Hematopoietic multipotent progenitor cell treated with erythropoietin and hydrocortisone succinate and interleukin-3 and kit ligand, for 15 days (in vitro differentiated cells): Measurements from ENCODE around the gene B4GALT1.
A peak's percentile ranks its signal among the peaks of the same experiment; 100 is the strongest.

ENCODE experiments used
- DNase-seq: peaks from one replicate; pipeline ENCODE4 v3.0.0-alpha.2; 2015; ENCODE audit warnings: low spot score

The B4GALT1 gene

DNA sequence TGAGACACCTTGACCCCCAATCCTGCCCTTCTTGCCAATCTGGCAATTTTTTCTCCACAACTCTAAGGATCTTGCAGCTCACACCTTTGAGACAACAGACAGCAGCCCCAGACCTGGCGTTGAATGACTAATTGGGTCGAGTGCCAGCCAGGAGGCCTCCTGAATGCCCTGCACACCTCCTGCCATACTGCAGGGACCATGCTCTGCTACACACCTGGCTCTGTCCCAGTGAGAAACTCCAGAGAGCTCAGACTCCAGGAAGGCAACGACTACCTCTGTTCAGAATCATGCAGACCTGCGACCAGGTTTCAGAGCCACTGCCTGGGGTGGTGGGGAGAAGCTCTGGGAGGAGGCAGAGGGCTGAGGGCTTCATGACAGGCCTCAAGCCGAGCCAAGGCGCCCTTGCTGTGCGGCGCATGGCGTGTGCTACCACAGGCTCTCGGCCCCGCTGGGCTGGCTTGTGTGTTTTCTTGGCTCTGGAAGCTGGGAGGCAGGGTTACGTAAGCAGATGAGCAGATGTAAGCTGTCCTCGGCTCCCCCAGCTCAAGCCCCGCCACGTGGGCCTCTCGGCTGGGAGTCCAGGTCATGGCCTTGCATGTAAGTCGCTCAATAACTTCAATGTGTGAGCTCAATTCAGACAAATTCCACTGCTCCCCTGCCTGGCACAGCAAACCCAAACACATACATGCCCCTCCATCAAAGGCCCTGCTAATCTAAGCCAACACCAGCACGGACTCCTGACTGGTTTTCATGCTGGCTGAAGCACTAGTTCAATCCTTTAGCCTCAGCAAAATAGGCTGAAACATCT is 27.5 kb downstream of the B4GALT1 start:
- no peak for DNase-seq

- no peak for DNase-seq
These were observed 28.4 kb downstream of the B4GALT1 start for GRCh38 chr9:33138768-33139167.

DNA sequence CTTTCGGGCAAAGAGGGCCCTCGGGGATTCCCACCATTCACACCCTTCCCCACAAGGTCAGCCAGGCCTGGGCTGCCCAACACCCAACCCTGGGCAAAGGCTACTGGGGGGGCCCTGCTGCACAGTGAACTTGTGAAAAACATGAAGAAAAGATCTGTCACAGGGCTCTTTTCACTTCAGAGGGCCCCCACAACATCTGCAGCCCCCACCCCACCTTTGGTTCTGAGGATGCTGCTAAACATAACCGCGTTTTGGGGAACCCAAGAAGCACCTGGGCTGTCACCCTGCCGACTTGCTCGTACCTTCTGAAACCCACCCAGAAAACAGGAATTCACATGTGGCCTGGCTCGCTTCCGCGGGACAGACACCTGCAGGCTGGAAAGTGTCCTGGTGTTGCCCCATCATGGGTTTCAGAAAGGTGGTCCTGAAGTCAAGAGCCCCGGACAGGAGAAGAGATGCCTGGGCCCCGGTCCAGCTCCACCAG is 29.3 kb downstream of the B4GALT1 start:
- DNase-seq = no peak

- DNase-seq = no peak
These were observed 30.1 kb downstream of the B4GALT1 start for GRCh38 chr9:33136721-33137670.

GRCh38 chr9:33135470-33135958 is 31.6 kb downstream of the B4GALT1 start:
- no peak for DNase-seq

- DNase-seq = no peak
These were observed 32.1 kb downstream of the B4GALT1 start for GRCh38 chr9:33135031-33135461.

GRCh38 chr9:33133186-33133585 is 34.0 kb downstream of the B4GALT1 start:
- DNase-seq = no peak

DNA sequence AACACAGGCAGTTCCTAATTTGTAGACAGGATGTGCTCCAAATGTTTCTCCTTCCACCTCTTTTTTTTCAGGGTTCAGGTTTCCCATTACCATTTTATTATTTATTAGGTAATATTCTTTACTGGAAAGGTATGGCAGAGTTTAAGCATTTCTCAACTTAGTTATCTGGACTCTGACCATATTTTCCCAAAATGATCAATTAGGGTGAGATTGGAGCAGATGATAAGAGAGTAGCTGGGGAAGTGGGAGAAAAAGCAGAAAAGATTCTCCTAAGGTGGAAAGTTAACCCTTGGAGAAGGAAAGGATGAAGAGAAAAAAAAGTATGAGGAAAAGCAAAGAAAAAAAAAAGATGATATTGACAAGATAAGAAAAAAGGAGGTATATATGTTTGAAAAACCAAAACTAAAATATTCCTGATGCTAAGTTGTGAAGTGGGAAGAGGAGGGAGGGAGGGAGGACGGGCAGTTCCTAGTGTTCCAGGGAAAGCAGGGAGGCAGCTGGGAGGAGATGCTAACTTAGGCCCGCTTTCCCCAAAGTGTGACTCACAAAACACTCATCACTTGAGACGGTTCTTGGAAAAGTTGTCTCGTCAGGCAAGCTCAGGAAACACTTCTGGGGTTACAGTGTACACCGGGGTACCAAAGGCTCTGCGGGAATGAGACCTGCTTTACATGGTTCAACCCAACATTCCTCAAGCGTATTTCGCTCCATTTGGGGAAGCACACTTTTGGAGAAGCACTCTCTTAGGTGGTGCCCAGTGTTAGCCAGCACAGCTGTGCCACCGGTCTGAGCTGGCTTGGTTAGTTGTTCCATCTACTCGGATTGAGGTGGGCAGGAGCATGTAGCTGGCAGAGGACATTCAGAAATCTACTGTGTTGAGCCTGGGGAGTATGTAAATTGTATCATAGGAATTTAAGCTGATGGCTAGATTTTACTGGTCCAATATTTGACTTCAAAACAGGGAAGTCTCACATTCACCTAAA is 35.1 kb downstream of the B4GALT1 start:
- no peak for DNase-seq

DNA sequence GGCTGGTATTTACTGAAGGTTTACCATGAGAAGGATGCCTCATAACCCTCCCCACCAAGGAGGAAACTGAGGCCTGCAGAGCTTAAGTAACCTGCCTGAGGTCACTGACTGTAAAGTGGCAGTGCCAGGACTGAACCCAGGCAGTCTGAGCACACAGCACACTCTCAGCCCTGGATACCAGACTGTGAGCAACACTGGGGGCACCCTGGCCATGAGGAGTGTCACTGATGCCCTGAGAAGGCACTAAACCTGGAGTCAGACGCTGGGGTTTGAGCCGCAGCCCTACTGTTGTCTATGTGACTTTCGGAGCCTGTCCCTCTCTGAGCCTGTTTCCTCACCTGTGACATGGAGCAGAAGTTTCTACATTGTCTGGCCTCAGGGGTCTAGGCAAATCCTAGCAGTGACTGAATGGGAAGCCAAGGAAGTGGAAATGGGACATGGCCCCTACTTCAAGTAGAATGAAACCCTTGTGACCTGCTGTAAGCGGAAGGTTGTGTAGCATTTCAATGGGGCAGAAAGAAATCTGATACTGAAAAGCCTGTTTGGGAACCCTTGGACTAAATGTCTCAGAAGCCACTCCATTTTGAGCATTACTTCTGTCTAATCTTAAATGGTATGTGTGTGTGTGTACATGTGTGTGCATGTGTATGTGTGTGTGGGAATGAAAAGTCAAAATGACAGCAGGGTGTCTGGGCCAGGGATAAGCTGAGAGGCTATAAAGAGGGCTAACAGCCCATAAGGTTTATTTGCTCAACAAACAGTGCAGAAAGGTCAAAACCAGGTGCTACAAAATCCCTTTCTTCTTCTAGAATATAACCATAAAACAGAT is 36.0 kb downstream of the B4GALT1 start:
- no peak for DNase-seq

GRCh38 chr9:33129886-33130881 is 37.0 kb downstream of the B4GALT1 start:
- no peak for DNase-seq

- DNase-seq = no peak
These were observed 37.8 kb downstream of the B4GALT1 start for GRCh38 chr9:33129251-33129885.

- DNase-seq = no peak
These were observed 38.6 kb downstream of the B4GALT1 start for GRCh38 chr9:33128570-33128969.

DNA sequence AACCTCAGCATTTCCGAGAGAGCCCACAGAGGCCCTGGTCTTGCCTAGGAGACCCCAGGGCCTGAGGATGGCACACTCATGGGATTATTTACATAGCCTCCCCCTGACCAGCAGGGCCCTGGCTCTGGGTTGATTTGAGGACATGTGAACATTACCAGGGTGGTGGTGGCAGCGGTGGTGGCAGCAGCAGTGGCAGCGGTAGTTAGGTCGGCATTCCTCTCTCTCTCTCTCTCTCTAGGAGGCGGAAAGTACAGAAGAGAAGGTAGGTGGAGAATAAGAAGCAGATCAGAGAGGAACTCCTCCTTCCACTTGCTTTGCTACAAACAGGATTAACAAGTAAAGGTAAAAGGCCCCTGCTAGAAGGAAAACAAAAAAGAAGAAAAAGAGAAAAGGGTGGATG is 39.3 kb downstream of the B4GALT1 start:
- no peak for DNase-seq

DNA sequence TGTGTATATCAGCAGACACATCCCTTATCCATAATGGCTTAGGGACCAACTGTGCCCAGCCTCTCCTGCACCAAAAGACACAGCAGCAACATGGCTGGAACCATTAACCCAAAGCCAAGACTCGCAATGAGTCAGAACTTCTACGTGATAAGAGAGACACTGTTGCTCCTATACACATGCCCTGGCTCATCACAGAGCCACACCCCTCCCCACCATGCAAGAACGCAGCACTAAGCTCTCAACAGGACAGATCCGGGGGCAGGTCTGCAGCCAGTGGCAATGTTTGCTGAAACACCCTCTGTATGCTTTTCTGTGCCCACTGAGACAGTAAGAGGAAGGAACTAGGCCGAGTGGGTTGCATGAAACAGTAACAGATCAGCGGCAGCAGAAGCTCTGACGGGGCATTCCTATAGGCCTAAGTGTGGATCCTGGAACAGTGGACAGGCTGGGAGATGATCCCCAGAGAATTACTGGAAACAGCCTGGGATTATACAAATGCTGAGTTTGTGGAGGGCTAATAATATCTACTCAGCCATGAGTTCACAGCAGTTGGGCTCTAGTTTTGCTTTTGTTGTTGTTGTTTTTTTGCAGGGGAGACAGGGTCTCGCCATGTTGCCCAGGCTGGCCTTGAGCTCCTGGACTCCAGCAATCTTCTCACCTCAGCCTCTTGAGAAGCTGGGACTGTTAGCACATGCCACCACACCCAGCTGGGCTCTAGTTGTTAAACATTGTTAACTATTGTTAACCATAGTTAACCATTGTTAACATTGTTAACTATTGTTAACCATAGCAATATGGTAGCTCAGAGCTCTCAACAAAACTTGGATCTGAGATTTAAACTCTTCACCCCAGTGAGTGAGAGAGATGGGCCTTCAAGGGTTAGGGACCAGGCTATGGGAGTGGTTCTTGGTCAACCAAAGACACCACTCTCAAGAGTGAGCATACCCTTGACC is 41.0 kb downstream of the B4GALT1 start:
- DNase-seq = peak; percentile 58

DNA sequence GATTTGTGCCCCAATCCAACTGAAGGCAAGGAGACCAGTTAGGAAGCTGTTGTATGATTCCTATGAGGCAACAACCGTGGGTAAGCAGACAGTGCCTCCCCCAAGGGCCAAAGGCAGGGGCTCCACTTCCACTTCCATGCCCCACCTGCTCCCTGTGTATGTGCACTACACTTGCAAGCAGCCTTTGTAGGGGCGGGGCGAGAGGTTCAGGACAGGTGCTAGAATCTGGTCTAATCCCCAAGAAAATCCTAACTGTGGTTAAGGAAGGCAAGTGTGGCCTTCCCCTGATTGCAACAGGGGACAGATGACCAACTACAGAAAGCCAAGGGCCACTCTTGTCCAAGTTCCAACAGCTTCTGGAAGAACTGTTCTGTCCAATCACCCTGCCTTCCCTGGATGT is 41.7 kb downstream of the B4GALT1 start:
- DNase-seq = no peak

GRCh38 chr9:33124751-33125381 is 42.3 kb downstream of the B4GALT1 start:
- DNase-seq = no peak

- no peak for DNase-seq
These were observed 43.1 kb downstream of the B4GALT1 start for GRCh38 chr9:33124046-33124445.
